A673 (cell line): ENCODE data around the gene ITM2C. TPM values are rescaled to one million over a fixed set of nuclear protein-coding genes. Genes with fewer than 3 reads are reported as not detected.

Source experiments
- BruUV-seq: library from RNA; stranded (reverse); fragments of 400-500 nt; replicated peaks from 2 replicates; lab custom pipeline; 2021; lab: Mats Ljungman, UMichigan
- CTCF ChIA-PET: fragments of 300-600 bp; sonication (Branson Sonifier 250); formaldehyde crosslinking; loops from one replicate; lab custom pipeline; 2022; ENCODE audit warnings: antibody characterized with exemption; lab: Charles Lee
- POLR2A ChIA-PET: fragments of 300-600 bp; sonication (Branson Sonifier 250); formaldehyde crosslinking; loops from one replicate; lab custom pipeline; 2022; ENCODE audit warnings: antibody characterized with exemption; ENCODE audit not compliant: low non-redundant PET; lab: Charles Lee
- DNase-seq: peaks from one replicate; pipeline ENCODE4 v3.0.0-alpha.2; 2015; ENCODE audit warnings: low spot score
- H3K27ac ChIP-seq: fragments of 200-600 bp; sonication (generic); 2 replicates; pipeline ENCODE4 v1.5.1; 2016; ENCODE audit warnings: mixed run types, low read depth, mild to moderate bottlenecking, mixed read lengths, antibody characterized with exemption, low read length; ENCODE audit not compliant: poor library complexity, severe bottlenecking
- H3K27me3 ChIP-seq: fragments of 200-600 bp; sonication (generic); replicated peaks from 2 replicates; pipeline ENCODE4 v1.6.1; 2017; ENCODE audit warnings: mixed run types, low read depth, mild to moderate bottlenecking, mixed read lengths, antibody characterized with exemption, low read length; ENCODE audit not compliant: insufficient read depth, poor library complexity
- H3K36me3 ChIP-seq: fragments of 200-600 bp; sonication (generic); 2 replicates; pipeline ENCODE4 v1.6.1; 2016; ENCODE audit warnings: mixed run types, mild to moderate bottlenecking, mixed read lengths, antibody characterized with exemption, low read length; ENCODE audit not compliant: insufficient read depth, poor library complexity, severe bottlenecking
- H3K4me1 ChIP-seq: fragments of 200-600 bp; sonication (generic); 2 replicates; pipeline ENCODE4 v1.6.1; 2017; ENCODE audit warnings: mixed run types, mild to moderate bottlenecking, mixed read lengths, antibody characterized with exemption, low read length; ENCODE audit not compliant: insufficient read depth, poor library complexity, severe bottlenecking
- H3K4me3 ChIP-seq: fragments of 200-600 bp; sonication (generic); 2 replicates; pipeline ENCODE4 v1.5.1; 2016; ENCODE audit warnings: low read depth, mixed run types, mild to moderate bottlenecking, mixed read lengths, low read length; ENCODE audit not compliant: poor library complexity, severe bottlenecking
- H3K9me3 ChIP-seq: fragments of 200-600 bp; sonication (generic); 2 replicates; pipeline ENCODE4 v1.6.1; 2016; ENCODE audit warnings: mixed run types, low read depth, mild to moderate bottlenecking, mixed read lengths, antibody characterized with exemption, low read length; ENCODE audit not compliant: poor library complexity, severe bottlenecking
- EZH2 ChIP-seq: fragments of 200-600 bp; sonication (generic); IDR thresholded peaks from 2 replicates; pipeline ENCODE4 v1.6.1; 2017; ENCODE audit warnings: borderline replicate concordance, low read depth, mild to moderate bottlenecking, mixed read lengths, antibody characterized with exemption, low read length; ENCODE audit not compliant: poor library complexity, severe bottlenecking
- intact Hi-C: fragments of 100-400 bp; cut with micrococcal nuclease; formaldehyde crosslinking; loops from one replicate; pipeline ENCODE4 v1.10.0; 2022; ENCODE audit not compliant: unreplicated experiment
- total RNA-seq: library from RNA; stranded (reverse); gene quantifications from 2 replicates; pipeline ENCODE4 v1.2.3, GENCODE V29; 2021
- TF ChIP-seq, protein P1 (sequence below): fragments of 300-800, 200-600 bp; sonication (generic); conservative IDR thresholded peaks from 2 replicates; pipeline ENCODE4 v1.5.1; 2017; ENCODE audit warnings: low read depth, mild to moderate bottlenecking, antibody characterized with exemption, low read length, moderate library complexity, mixed read lengths

Gene ITM2C
- total RNA-seq, 1 experiment from 2014 or later, result 283 TPM

GRCh38 chr2:230877759-230878598 lies 13.2 kb downstream of the ITM2C start:
- ChIA-PET CTCF (interaction anchor here (0.7 kb wide), 1 partner anchor 24 kb away, joined by 4 read pairs; no protein-coding TSS in a partner anchor), POLR2A (interaction anchor here (0.5 kb wide), 1 partner anchor 343 kb away, joined by 6 read pairs; no protein-coding TSS in a partner anchor)
- BruUV-seq, result no TSS peak
- Histone ChIP-seq H3K9me3 (no peaks in the 10 kb centered on the region), H3K4me3 (no peak overlapping the region), H3K4me1 (no peaks in the 10 kb centered on the region), H3K36me3 (peaks cover 55% of the 10 kb centered on the region), H3K27me3 (no peaks in the 10 kb centered on the region), H3K27ac (peak overlapping the region; percentile 16)
- intact Hi-C loops, result no loop called here
- DNase-seq, result no peak
- no peak for TF ChIP-seq EZH2
- TF ChIP-seq, protein P1, sequence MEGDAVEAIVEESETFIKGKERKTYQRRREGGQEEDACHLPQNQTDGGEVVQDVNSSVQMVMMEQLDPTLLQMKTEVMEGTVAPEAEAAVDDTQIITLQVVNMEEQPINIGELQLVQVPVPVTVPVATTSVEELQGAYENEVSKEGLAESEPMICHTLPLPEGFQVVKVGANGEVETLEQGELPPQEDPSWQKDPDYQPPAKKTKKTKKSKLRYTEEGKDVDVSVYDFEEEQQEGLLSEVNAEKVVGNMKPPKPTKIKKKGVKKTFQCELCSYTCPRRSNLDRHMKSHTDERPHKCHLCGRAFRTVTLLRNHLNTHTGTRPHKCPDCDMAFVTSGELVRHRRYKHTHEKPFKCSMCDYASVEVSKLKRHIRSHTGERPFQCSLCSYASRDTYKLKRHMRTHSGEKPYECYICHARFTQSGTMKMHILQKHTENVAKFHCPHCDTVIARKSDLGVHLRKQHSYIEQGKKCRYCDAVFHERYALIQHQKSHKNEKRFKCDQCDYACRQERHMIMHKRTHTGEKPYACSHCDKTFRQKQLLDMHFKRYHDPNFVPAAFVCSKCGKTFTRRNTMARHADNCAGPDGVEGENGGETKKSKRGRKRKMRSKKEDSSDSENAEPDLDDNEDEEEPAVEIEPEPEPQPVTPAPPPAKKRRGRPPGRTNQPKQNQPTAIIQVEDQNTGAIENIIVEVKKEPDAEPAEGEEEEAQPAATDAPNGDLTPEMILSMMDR, result no peak

- H3K36me3 ChIP-seq, result peaks cover 55% of the 10 kb centered on the region
Observed at GRCh38 chr2:230878599-230879188, 14.0 kb downstream of the ITM2C start.

DNA sequence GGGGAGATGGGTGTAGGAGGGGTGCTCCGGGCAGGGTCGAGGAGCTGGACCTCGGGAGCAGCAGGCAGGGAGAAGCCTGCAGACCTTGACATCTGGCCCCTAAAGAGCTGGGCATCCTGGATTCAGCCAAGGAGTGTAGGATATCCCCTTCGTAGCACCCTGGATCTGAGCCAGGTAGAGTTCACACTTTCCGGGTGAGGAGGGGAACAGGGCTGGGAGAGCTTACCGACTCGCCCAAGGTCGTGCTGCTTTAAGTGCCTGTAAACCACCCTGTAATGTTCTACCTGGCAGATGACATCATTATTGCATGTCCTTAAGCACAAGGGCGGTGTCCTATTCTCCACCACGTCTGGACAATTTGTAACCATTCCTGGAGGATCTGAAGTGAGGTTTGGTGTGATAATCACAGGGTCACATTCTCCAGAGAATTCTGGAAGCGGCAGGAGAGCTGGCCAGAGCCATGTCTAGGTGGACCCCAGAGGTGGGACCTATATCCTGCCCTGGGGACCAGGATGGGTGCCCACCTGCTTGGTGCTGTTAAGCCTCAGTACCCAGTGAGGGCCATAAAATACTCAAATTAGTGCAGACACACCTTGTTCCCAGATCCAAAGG lies 14.6 kb downstream of the ITM2C start:
- POLR2A ChIA-PET, result no interaction called here
- Histone ChIP-seq H3K27me3 (no peaks in the 10 kb centered on the region), H3K4me3 (no peak overlapping the region), H3K9me3 (no peaks in the 10 kb centered on the region), H3K4me1 (no peaks in the 10 kb centered on the region), H3K27ac (no peak overlapping the region), H3K36me3 (peaks cover 55% of the 10 kb centered on the region)
- TF ChIP-seq, protein P1, result no peak
- no peak for TF ChIP-seq EZH2
- intact Hi-C loops, result no loop called here
- CTCF ChIA-PET, result no interaction called here
- BruUV-seq, result no TSS peak
- DNase-seq, result no peak

More at GRCh38 chr2:230878599-230879188, 14.0 kb downstream of the ITM2C start:
- H3K27ac ChIP-seq, result no peak overlapping the region
- no peaks in the 10 kb centered on the region for H3K27me3 ChIP-seq
- no peak overlapping the region for H3K4me3 ChIP-seq
- no peak for TF ChIP-seq EZH2
- TF ChIP-seq, protein P1, result no peak
- no peaks in the 10 kb centered on the region for H3K4me1 ChIP-seq
- TSS peak; percentile 93 for BruUV-seq
- ChIA-PET POLR2A (interaction anchor here (0.5 kb wide), 1 partner anchor 343 kb away, joined by 6 read pairs; no protein-coding TSS in a partner anchor), CTCF (no interaction called here)
- H3K9me3 ChIP-seq, result no peaks in the 10 kb centered on the region
- intact Hi-C loops, result no loop called here
- no peak for DNase-seq
